Measurements from ENCODE around the gene RSPH10B2. TPM values are rescaled to one million over a fixed set of nuclear protein-coding genes. Genes with fewer than 3 reads are reported as not detected.

Gene RSPH10B2
- total and polyA plus RNA-seq, 2 of the 13 experiments (the other 11 are each of a cell fraction or from before 2014, with no cell fraction given) = 0.31 TPM; not detected in 1

DNA sequence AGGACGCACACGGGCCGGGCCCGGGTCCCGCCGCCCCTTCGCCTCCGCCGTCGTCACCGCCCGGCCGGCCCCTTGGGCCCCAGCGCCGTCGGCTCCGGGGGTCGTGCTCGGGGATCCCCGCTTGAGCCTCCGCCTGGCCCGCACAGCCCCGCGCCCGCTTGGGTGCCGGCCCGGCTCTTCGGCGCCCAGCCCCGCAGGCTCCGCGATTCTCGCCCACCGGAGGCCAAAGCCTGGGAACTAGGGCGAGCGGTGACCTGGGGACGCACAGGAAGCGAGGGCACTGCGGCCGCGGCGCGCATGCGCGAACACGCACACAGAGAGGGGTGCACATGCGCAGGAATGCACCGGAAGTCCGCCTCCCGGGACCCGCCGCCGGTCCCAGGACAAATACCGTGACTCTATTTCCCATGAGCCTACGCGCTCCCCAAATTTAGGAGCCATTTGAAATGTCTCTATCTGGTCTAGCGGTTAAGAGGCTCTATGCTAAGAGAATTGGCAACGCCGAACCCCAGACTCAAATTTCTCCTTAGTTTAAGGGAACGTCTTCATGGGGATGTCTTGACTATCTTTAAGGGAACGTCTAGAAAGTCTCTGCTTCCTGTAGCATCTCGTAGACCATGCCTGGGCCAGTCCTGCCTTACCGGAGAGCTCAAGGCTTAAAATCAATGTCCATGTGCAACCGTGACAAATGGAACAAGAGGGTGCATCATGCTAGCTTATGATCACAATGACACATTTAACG, 47.1 kb upstream of the RSPH10B2 start, which contains the start of gene ZNF12 (continued):
- TF ChIP-seq MAZ (IDR thresholded peaks at IDR 0.05; ENCODE audit: borderline replicate concordance, low read depth, low read length) = no peak
- peak; percentile 26; the same call in 1 of the 2 replicates for TF ChIP-seq MAZ (CRISPR knock-in tag; IDR thresholded peaks at IDR 0.05; ENCODE audit: low read depth)
- TF ChIP-seq, protein P1, sequence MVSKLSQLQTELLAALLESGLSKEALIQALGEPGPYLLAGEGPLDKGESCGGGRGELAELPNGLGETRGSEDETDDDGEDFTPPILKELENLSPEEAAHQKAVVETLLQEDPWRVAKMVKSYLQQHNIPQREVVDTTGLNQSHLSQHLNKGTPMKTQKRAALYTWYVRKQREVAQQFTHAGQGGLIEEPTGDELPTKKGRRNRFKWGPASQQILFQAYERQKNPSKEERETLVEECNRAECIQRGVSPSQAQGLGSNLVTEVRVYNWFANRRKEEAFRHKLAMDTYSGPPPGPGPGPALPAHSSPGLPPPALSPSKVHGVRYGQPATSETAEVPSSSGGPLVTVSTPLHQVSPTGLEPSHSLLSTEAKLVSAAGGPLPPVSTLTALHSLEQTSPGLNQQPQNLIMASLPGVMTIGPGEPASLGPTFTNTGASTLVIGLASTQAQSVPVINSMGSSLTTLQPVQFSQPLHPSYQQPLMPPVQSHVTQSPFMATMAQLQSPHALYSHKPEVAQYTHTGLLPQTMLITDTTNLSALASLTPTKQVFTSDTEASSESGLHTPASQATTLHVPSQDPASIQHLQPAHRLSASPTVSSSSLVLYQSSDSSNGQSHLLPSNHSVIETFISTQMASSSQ (IDR thresholded peaks at IDR 0.05; ENCODE audit: low read depth) = no peak
- TF ChIP-seq, protein P1 (CRISPR knock-in tag; IDR thresholded peaks at IDR 0.05; ENCODE audit: borderline replicate concordance) = no peak
- TF ChIP-seq IRF2 (CRISPR knock-in tag; IDR thresholded peaks at IDR 0.05) = no peak
- TF ChIP-seq, protein P2, sequence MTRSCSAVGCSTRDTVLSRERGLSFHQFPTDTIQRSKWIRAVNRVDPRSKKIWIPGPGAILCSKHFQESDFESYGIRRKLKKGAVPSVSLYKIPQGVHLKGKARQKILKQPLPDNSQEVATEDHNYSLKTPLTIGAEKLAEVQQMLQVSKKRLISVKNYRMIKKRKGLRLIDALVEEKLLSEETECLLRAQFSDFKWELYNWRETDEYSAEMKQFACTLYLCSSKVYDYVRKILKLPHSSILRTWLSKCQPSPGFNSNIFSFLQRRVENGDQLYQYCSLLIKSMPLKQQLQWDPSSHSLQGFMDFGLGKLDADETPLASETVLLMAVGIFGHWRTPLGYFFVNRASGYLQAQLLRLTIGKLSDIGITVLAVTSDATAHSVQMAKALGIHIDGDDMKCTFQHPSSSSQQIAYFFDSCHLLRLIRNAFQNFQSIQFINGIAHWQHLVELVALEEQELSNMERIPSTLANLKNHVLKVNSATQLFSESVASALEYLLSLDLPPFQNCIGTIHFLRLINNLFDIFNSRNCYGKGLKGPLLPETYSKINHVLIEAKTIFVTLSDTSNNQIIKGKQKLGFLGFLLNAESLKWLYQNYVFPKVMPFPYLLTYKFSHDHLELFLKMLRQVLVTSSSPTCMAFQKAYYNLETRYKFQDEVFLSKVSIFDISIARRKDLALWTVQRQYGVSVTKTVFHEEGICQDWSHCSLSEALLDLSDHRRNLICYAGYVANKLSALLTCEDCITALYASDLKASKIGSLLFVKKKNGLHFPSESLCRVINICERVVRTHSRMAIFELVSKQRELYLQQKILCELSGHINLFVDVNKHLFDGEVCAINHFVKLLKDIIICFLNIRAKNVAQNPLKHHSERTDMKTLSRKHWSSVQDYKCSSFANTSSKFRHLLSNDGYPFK (CRISPR knock-in tag; IDR thresholded peaks at IDR 0.05; ENCODE audit: borderline replicate concordance) = no peak
- no peak for TF ChIP-seq HNF4G (IDR thresholded peaks at IDR 0.05; ENCODE audit: borderline replicate concordance, low read depth, low read length)
- TF ChIP-seq HNF4G (CRISPR knock-in tag; IDR thresholded peaks at IDR 0.05; ENCODE audit: borderline replicate concordance, low read depth) = peak; percentile 41; the same call in 1 of the 2 replicates
- TF ChIP-seq SP4 (CRISPR knock-in tag; IDR thresholded peaks at IDR 0.05) = peak; percentile 66
- TF ChIP-seq GATA4 (IDR thresholded peaks at IDR 0.05; ENCODE audit: borderline replicate concordance, low read depth) = peak; percentile 21; the same call in 1 of the 2 replicates
- no peak for TF ChIP-seq SETDB1 (CRISPR knock-in tag; IDR thresholded peaks at IDR 0.05; ENCODE audit: borderline replicate concordance)
- TF ChIP-seq TBL1XR1 (IDR thresholded peaks at IDR 0.05; ENCODE audit: borderline replicate concordance, low read length, partially characterized antibody) = peak; percentile 27
- TF ChIP-seq IKZF1 (IDR thresholded peaks at IDR 0.05) = no peak
- TF ChIP-seq, protein P3, sequence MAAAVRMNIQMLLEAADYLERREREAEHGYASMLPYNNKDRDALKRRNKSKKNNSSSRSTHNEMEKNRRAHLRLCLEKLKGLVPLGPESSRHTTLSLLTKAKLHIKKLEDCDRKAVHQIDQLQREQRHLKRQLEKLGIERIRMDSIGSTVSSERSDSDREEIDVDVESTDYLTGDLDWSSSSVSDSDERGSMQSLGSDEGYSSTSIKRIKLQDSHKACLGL (CRISPR knock-in tag; IDR thresholded peaks at IDR 0.05) = peak; percentile 58; the same call in 1 of the 2 replicates
- TF ChIP-seq, protein P4, sequence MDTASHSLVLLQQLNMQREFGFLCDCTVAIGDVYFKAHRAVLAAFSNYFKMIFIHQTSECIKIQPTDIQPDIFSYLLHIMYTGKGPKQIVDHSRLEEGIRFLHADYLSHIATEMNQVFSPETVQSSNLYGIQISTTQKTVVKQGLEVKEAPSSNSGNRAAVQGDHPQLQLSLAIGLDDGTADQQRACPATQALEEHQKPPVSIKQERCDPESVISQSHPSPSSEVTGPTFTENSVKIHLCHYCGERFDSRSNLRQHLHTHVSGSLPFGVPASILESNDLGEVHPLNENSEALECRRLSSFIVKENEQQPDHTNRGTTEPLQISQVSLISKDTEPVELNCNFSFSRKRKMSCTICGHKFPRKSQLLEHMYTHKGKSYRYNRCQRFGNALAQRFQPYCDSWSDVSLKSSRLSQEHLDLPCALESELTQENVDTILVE (CRISPR knock-in tag; IDR thresholded peaks at IDR 0.05) = peak; percentile 47; the same call in 1 of the 2 replicates
- TF ChIP-seq, protein P5, sequence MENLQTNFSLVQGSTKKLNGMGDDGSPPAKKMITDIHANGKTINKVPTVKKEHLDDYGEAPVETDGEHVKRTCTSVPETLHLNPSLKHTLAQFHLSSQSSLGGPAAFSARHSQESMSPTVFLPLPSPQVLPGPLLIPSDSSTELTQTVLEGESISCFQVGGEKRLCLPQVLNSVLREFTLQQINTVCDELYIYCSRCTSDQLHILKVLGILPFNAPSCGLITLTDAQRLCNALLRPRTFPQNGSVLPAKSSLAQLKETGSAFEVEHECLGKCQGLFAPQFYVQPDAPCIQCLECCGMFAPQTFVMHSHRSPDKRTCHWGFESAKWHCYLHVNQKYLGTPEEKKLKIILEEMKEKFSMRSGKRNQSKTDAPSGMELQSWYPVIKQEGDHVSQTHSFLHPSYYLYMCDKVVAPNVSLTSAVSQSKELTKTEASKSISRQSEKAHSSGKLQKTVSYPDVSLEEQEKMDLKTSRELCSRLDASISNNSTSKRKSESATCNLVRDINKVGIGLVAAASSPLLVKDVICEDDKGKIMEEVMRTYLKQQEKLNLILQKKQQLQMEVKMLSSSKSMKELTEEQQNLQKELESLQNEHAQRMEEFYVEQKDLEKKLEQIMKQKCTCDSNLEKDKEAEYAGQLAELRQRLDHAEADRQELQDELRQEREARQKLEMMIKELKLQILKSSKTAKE (CRISPR knock-in tag; IDR thresholded peaks at IDR 0.05; ENCODE audit: borderline replicate concordance) = no peak

Data from HepG2 (cell line).